GM23338 (cell line): Measurements from ENCODE around the gene YIPF4.

ENCODE experiments used
- CREB1 ChIP-seq: fragments of 250-450 bp; sonication (Bioruptor Pico); IDR thresholded peaks from 2 replicates; pipeline ENCODE4 v1.5.0; 2020; ENCODE audit warnings: low read depth, mild to moderate bottlenecking, moderate library complexity
- CTCF ChIP-seq, 2 experiments: fragments of 200-600 bp in 1 of 2; sonication (generic) in 1 of 2; conservative IDR thresholded peaks; 2 replicates each; pipeline versions ENCODE4 v1.5.1 to v1.6.1; 2016 to 2017; ENCODE audit warnings: antibody characterized with exemption in 2 of 2, low read depth in 2 of 2, mild to moderate bottlenecking in 2 of 2, moderate library complexity in 1 of 2
- ETS1 ChIP-seq: IDR thresholded peaks from 2 replicates; pipeline ENCODE4 v1.6.1; 2016; ENCODE audit warnings: antibody characterized with exemption
- EZH2 ChIP-seq: fragments of 200-600 bp; sonication (generic); IDR thresholded peaks from one replicate; pipeline ENCODE4 v1.8.0; 2017; ENCODE audit warnings: antibody characterized with exemption, mild to moderate bottlenecking, low read depth; ENCODE audit not compliant: unreplicated experiment
- EZH2phosphoT487 ChIP-seq: fragments of 200-600 bp; sonication (generic); IDR thresholded peaks from one replicate; pipeline ENCODE4 v1.8.1; 2018; ENCODE audit warnings: antibody characterized with exemption; ENCODE audit not compliant: unreplicated experiment
- JUNB ChIP-seq: IDR thresholded peaks from one replicate; pipeline ENCODE4 v1.6.1; 2016; ENCODE audit warnings: antibody characterized with exemption; ENCODE audit not compliant: unreplicated experiment
- NANOG ChIP-seq: IDR thresholded peaks from 2 replicates; pipeline ENCODE4 v1.6.1; 2016; ENCODE audit warnings: antibody characterized with exemption, borderline replicate concordance
- POLR2AphosphoS5 ChIP-seq: IDR thresholded peaks from 2 replicates; pipeline ENCODE4 v1.6.1; 2016; ENCODE audit warnings: antibody characterized with exemption, low read depth
- REST ChIP-seq: IDR thresholded peaks from one replicate; pipeline ENCODE4 v1.6.1; 2018; ENCODE audit warnings: antibody characterized with exemption; ENCODE audit not compliant: unreplicated experiment
- ZNF114 ChIP-seq: fragments of 250-450 bp; sonication (Bioruptor Pico); IDR thresholded peaks from 2 replicates; pipeline ENCODE4 v1.5.0; 2020; ENCODE audit warnings: mild to moderate bottlenecking, moderate library complexity
- ZNF331 ChIP-seq: fragments of 250-450 bp; sonication (Bioruptor Pico); IDR thresholded peaks from 2 replicates; pipeline ENCODE4 v1.5.0; 2020; ENCODE audit warnings: low read depth, mild to moderate bottlenecking, moderate library complexity
- ZNF462 ChIP-seq: fragments of 250-450 bp; sonication (Bioruptor Pico); IDR thresholded peaks from 2 replicates; pipeline ENCODE4 v1.5.0; 2020; ENCODE audit warnings: mild to moderate bottlenecking, moderate library complexity

- TF ChIP-seq POLR2AphosphoS5, result no peak
- no peak for TF ChIP-seq CTCF (conservative IDR thresholded peaks at IDR 0.05; ENCODE audit: low read depth in 2 of 2)
- no peak for TF ChIP-seq EZH2phosphoT487
- no peak for TF ChIP-seq CREB1 (CRISPR knock-in tag)
- TF ChIP-seq EZH2, result no peak
- TF ChIP-seq REST, result no peak
- TF ChIP-seq ZNF114, result no peak
- TF ChIP-seq ETS1, result no peak
- no peak for TF ChIP-seq ZNF331
- no peak for TF ChIP-seq ZNF462 (CRISPR knock-in tag)
- no peak for TF ChIP-seq JUNB
- no peak for TF ChIP-seq NANOG
Observed at GRCh38 chr2:32260376-32260775, 17.3 kb upstream of the YIPF4 start.
